Epithelial cell of umbilical artery (primary cell): Measurements from ENCODE around the gene CRKL. TPM values are rescaled to one million over a fixed set of nuclear protein-coding genes. Genes with fewer than 3 reads are reported as not detected.

Experiments
- total RNA-seq: library from RNA; depleted of rRNA; stranded (reverse); fragments of >200 nt; gene quantifications from 2 replicates; pipeline ENCODE4 v1.2.3, GENCODE V29; 2014

The CRKL gene, protein sequence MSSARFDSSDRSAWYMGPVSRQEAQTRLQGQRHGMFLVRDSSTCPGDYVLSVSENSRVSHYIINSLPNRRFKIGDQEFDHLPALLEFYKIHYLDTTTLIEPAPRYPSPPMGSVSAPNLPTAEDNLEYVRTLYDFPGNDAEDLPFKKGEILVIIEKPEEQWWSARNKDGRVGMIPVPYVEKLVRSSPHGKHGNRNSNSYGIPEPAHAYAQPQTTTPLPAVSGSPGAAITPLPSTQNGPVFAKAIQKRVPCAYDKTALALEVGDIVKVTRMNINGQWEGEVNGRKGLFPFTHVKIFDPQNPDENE
- 35.1 and 42.4 TPM in 2 replicates for total RNA-seq

DNA sequence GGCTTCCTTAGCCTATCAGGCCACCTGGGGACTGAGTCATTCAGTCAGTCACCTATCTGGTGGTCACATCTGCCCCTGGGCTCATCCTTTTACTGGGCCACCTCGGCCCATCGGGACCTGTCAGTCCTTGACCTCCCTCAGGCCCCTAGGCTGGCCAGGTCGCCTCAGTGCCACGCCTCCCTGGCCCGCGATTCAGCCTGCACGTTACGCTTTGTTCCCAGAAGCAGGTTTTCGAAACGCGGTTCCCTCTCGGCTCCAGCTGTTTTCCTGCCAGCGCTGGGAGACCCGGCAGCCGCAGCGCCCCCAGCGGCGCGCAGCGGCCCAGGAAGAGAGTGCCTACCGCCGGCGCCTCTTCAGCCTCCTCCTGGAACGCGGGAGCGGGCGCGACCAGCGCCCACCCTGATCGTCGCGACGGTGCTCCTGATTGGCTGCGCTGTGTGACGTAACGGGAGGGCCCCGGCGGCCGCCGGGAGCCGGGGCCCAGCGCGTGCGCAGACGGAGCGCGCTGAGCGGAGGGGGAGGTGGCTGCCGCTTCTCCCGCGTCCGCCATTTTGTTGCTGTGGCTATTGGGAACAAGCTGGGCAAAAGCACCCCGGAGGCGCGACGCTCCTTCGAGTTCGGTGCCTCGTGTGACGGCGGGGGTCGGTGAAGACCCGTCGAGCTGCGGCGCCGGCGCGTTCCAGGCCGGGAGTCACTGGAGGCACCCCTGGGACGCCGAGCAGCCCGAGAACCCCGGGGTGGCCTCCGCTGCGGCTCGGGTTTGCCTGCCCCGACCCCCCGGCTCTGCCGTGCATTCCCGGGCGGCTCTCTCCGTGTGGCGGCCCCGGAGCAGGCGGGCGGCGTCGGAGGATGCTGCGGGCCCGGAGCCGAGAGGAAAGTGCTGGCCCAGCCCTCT is at the start of gene CRKL:
Gene CRKL (plus strand): TSS at position 492 of the 895 bp plus-strand sequence. CDS start 528 bp downstream, outside the sequence.

GRCh38 chr22:20966883-20967696 is 49.9 kb downstream of the CRKL start, which contains the start of gene AIFM3:
TSS of gene AIFM3 (plus strand) at chr22:20967255. CDS start at chr22:20967945, 690 bp downstream.

DNA sequence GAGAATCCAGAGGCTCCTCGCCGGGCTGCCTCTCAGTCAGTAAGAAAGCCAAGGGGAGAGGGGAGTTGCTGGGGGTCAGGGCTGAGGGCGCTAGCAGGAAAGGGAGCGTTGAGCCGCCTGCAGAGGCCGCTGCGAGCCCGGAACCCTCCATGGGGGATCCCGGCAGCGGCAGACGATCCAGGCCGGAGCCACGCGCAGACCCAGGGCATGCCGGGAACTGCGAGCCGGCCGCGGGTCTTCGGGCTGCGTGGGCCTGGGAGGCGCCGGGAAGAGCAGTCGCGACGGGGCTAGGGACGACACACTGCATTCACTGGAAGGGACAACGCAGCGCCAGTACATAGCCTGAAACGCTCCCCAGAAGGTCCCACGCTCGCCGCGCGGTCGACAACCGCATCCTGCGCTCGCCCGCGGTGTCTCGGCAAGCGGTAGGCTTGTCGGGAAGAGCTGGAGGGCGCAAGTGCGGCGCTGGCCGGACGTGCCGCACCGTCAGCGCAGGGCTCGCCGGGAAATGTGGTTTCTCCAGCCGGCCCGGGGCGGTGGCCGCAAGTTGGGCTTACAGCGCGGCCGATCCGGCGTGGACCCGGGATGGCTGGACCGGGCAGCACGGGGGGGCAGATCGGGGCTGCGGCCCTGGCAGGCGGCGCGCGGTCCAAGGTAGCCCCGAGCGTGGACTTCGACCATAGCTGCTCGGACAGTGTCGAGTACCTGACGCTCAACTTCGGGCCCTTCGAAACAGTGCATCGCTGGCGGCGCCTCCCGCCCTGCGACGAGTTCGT is 64.8 kb downstream of the CRKL start, which contains the start of gene LZTR1:
Gene LZTR1 (plus strand): TSS at position 511 of the 776 bp plus-strand sequence. CDS start 75 bp downstream, at position 586.

GRCh38 chr22:21001601-21002325 is 84.6 kb downstream of the CRKL start, which contains the start of gene THAP7:
TSS of gene THAP7 (minus strand) at chr22:21002118. CDS start at chr22:21001911, 207 bp downstream.

Other genes with a start within 250 kb of the CRKL start
- gene SERPIND1, start 143.3 kb upstream of the CRKL start, total RNA-seq: under 0.01 and 1.4 TPM in 2 replicates
- 14.0 and 15.2 TPM in 2 replicates for gene PI4KA, start 58.6 kb upstream of the CRKL start, total RNA-seq
- gene SNAP29, start 58.4 kb upstream of the CRKL start, total RNA-seq: 4.5 and 6.4 TPM in 2 replicates
- 0.32 and 0.46 TPM in 2 replicates for gene AIFM3, start 49.8 kb downstream of the CRKL start, total RNA-seq
- 29.2 and 48.0 TPM in 2 replicates for gene LZTR1, start 64.9 kb downstream of the CRKL start, total RNA-seq
- 20.8 and 24.2 TPM in 2 replicates for gene THAP7, start 84.7 kb downstream of the CRKL start, total RNA-seq
- gene P2RX6, start 97.8 kb downstream of the CRKL start, total RNA-seq: under 0.01 and 0.30 TPM in 2 replicates
- not detected in 2 replicates for gene SLC7A4, start 115.2 kb downstream of the CRKL start, total RNA-seq
- gene LRRC74B, start 128.5 kb downstream of the CRKL start, total RNA-seq: not detected in 2 replicates